HEK293 (cell line): Measurements from ENCODE around the gene SPDYE4.

ENCODE experiments used
- CTCF ChIA-PET: fragments of 350-600 bp; formaldehyde crosslinking; extraction: SDS; loops from one replicate; lab custom pipeline; 2021; ENCODE audit warnings: antibody characterized with exemption; lab: Yijun Ruan, JAX
- POLR2A ChIA-PET: fragments of 300-600 bp; formaldehyde crosslinking; extraction: SDS; loops from one replicate; lab custom pipeline; 2020; ENCODE audit warnings: antibody characterized with exemption, inconsistent platforms; lab: Yijun Ruan, JAX
- H3K27ac ChIP-seq: fragments of 200-500 bp; sonication (Bioruptor generic); 2 replicates; pipeline ENCODE4 v1.5.1; 2014; ENCODE audit warnings: low read depth, low read length, control low read depth, inconsistent platforms; ENCODE audit errors: extremely low read depth
- H3K36me3 ChIP-seq, 2 experiments: fragments of 200-500 bp in 1 of 2; sonication (Bioruptor generic) in 1 of 2; 1 replicate in 1 of 2; 2 replicates in 1 of 2; pipeline ENCODE4 v1.5.1; 2014 to 2017; ENCODE audit warnings: inconsistent platforms in 2 of 2, low read length in 2 of 2; ENCODE audit not compliant: control insufficient read depth in 2 of 2, insufficient read depth in 1 of 2
- H3K4me1 ChIP-seq: fragments of 200-500 bp; sonication (Bioruptor generic); 2 replicates; pipeline ENCODE4 v1.5.1; 2014; ENCODE audit warnings: mild to moderate bottlenecking, low read length, inconsistent platforms; ENCODE audit not compliant: control insufficient read depth, insufficient read depth
- H3K4me3 ChIP-seq: 2 replicates; pipeline ENCODE4 v1.5.1; 2011; ENCODE audit warnings: low read depth, mild to moderate bottlenecking, control low read depth, low read length, moderate library complexity
- H3K9me3 ChIP-seq: fragments of 200-500 bp; sonication (Bioruptor generic); 2 replicates; pipeline ENCODE4 v1.5.1; 2014; ENCODE audit warnings: low read depth, low read length, inconsistent platforms; ENCODE audit not compliant: control insufficient read depth, insufficient read depth
- FEZF1 ChIP-seq: fragments of 450-650 bp; formaldehyde crosslinking; IDR thresholded peaks from 2 replicates; pipeline ENCODE4 v1.5.1; 2016; ENCODE audit warnings: missing biosample characterization, missing genetic modification characterization
- ZNF24 ChIP-seq: fragments of 450-650 bp; formaldehyde crosslinking; IDR thresholded peaks from 2 replicates; pipeline ENCODE4 v1.5.1; 2016; ENCODE audit warnings: missing biosample characterization, missing genetic modification characterization
- ZNF433 ChIP-seq: fragments of 450-650 bp; formaldehyde crosslinking; IDR thresholded peaks from 2 replicates; pipeline ENCODE4 v1.5.1; 2016; ENCODE audit warnings: missing biosample characterization, missing genetic modification characterization, low read depth
- ZNF560 ChIP-seq: fragments of 450-650 bp; formaldehyde crosslinking; IDR thresholded peaks from 2 replicates; pipeline ENCODE4 v1.5.1; 2017; ENCODE audit warnings: missing biosample characterization, missing genetic modification characterization, borderline replicate concordance
- ZNF747 ChIP-seq: fragments of 450-650 bp; formaldehyde crosslinking; IDR thresholded peaks from 2 replicates; pipeline ENCODE4 v1.5.1; 2016; ENCODE audit warnings: missing biosample characterization, missing genetic modification characterization
- TF ChIP-seq, protein P1 (sequence below): fragments of 450-650 bp; formaldehyde crosslinking; IDR thresholded peaks from 2 replicates; pipeline ENCODE4 v1.5.1; 2017; ENCODE audit warnings: missing biosample characterization, missing genetic modification characterization
- TF ChIP-seq, protein P2 (sequence below): fragments of 450-650 bp; formaldehyde crosslinking; IDR thresholded peaks from 2 replicates; pipeline ENCODE4 v1.5.1; 2017; ENCODE audit warnings: missing biosample characterization, missing genetic modification characterization

The SPDYE4 gene

DNA sequence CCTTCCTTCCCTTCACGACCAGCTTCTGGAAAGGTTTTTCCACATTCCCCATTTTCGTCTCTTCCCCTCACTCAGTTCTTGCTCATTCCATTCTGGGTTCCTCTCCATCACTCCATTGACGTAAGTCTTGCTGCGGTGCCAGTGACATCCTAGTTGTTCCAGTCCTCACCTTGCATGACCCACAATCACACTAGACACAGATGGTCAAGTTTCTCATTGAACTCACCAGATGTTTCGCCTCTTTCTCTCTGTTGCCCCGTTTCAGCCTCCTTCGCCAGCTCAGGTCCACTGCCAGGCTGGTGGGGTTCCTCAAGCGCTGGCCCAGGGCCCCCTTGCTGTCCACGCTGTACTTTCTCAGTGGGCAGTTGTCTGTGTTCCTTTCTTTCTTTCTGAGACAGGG is 57.1 kb downstream of the SPDYE4 start:
- no peaks in the 10 kb centered on the region for H3K36me3 ChIP-seq
- no peak overlapping the region for H3K4me3 ChIP-seq
- no peaks in the 10 kb centered on the region for H3K9me3 ChIP-seq
- CTCF ChIA-PET, result no interaction called here
- POLR2A ChIA-PET, result no interaction called here
- no peak for TF ChIP-seq FEZF1 (tag by site-specific recombination)
- TF ChIP-seq, protein P1, sequence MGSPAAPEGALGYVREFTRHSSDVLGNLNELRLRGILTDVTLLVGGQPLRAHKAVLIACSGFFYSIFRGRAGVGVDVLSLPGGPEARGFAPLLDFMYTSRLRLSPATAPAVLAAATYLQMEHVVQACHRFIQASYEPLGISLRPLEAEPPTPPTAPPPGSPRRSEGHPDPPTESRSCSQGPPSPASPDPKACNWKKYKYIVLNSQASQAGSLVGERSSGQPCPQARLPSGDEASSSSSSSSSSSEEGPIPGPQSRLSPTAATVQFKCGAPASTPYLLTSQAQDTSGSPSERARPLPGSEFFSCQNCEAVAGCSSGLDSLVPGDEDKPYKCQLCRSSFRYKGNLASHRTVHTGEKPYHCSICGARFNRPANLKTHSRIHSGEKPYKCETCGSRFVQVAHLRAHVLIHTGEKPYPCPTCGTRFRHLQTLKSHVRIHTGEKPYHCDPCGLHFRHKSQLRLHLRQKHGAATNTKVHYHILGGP (tag by site-specific recombination), result no peak
- TF ChIP-seq, protein P2, sequence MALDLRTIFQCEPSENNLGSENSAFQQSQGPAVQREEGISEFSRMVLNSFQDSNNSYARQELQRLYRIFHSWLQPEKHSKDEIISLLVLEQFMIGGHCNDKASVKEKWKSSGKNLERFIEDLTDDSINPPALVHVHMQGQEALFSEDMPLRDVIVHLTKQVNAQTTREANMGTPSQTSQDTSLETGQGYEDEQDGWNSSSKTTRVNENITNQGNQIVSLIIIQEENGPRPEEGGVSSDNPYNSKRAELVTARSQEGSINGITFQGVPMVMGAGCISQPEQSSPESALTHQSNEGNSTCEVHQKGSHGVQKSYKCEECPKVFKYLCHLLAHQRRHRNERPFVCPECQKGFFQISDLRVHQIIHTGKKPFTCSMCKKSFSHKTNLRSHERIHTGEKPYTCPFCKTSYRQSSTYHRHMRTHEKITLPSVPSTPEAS (tag by site-specific recombination), result no peak
- TF ChIP-seq ZNF747, result no peak
- TF ChIP-seq ZNF24 (tag by site-specific recombination), result no peak
- no peak for TF ChIP-seq ZNF560
- TF ChIP-seq ZNF433 (tag by site-specific recombination), result no peak
- H3K27ac ChIP-seq, result no peak overlapping the region
- peaks cover 5% of the 10 kb centered on the region; the same call in 1 of the 2 replicates for H3K4me1 ChIP-seq
